ENCODE results near the gene OTOR. TPM values are rescaled to one million over a fixed set of nuclear protein-coding genes. Genes with fewer than 3 reads are reported as not detected.

OTOR gene
- total and polyA plus RNA-seq, 2 of the 13 experiments (the other 11 are each of a cell fraction or from before 2014, with no cell fraction given) = not detected

- TF ChIP-seq ISX (CRISPR knock-in tag; conservative IDR thresholded peaks at IDR 0.05) (0 out of 2 replicates have a peak, but pooled peaks have one; percentile 39), ZFP1 (CRISPR knock-in tag; IDR thresholded peaks at IDR 0.05) (peak; percentile 94), SMYD3 (CRISPR knock-in tag; IDR thresholded peaks at IDR 0.05) (no peak; the same call in 1 of the 2 replicates), NAIF1 (CRISPR knock-in tag; IDR thresholded peaks at IDR 0.05; ENCODE audit: borderline replicate concordance) (peak; percentile 94), ZNF230 (CRISPR knock-in tag; IDR thresholded peaks at IDR 0.05) (peak; percentile 98), ARID3A (IDR thresholded peaks at IDR 0.05; ENCODE audit: low read depth, low read length) (peak; percentile 14; the same call in 1 of the 2 replicates), TOE1 (CRISPR knock-in tag; IDR thresholded peaks at IDR 0.05) (peak; percentile 95), REST (IDR thresholded peaks at IDR 0.05; ENCODE audit: borderline replicate concordance in 1 of 2, low read depth in 1 of 2, low read length in 2 of 2) (peak in 1 of 2 experiments; percentile 53; a peak in 1 of 4 replicates), ZNF687 (CRISPR knock-in tag; IDR thresholded peaks at IDR 0.05) (peak; percentile 97), THAP7 (CRISPR knock-in tag; IDR thresholded peaks at IDR 0.05) (peak; percentile 59; the same call in 1 of the 2 replicates), GFI1 (CRISPR knock-in tag; IDR thresholded peaks at IDR 0.05; ENCODE audit: borderline replicate concordance) (peak; percentile 76), ZNF615 (CRISPR knock-in tag; IDR thresholded peaks at IDR 0.05; ENCODE audit: borderline replicate concordance) (peak; percentile 99), ZNF580 (CRISPR knock-in tag; IDR thresholded peaks at IDR 0.05; ENCODE audit: borderline replicate concordance, low read depth) (peak; percentile 98), ZNF20 (CRISPR knock-in tag; IDR thresholded peaks at IDR 0.05) (peak; percentile 88; the same call in 1 of the 2 replicates), ZEB1 (IDR thresholded peaks at IDR 0.05; ENCODE audit: insufficient replicate concordance, low read depth) (peak; percentile 53)
These were observed 18.3 kb upstream of the OTOR start, which contains the start of gene SNRPB2 (continued) for GRCh38 chr20:16729565-16730460.

All from HepG2 (cell line).